Activated naive CD4-positive, alpha-beta T cell treated with anti-CD3 and anti-CD28 coated beads, Interleukin-2, amount 10 ng/mL, durations not matched to agents 7 days and 5 days (primary cell): ENCODE results near the gene NSUN6.
A peak's percentile ranks its signal among the peaks of the same experiment; 100 is the strongest.

Experiments used
- CTCF ChIA-PET: fragments of 350-600 bp; sonication (Branson Sonifier 250); formaldehyde crosslinking; loops from one replicate; lab custom pipeline; 2021; ENCODE audit warnings: antibody characterized with exemption; lab: Charles Lee
- DNase-seq: peaks from one replicate; pipeline ENCODE4 v3.0.0-alpha.2; 2020
- H3K27ac Mint-ChIP-seq: one replicate; pipeline ENCODE4 v1.8.0; 2021; ENCODE audit warnings: mild to moderate bottlenecking, moderate library complexity, mixed read lengths
- H3K27me3 Mint-ChIP-seq: one replicate; pipeline ENCODE4 v1.8.0; 2021; ENCODE audit warnings: mild to moderate bottlenecking, mixed read lengths
- H3K36me3 Mint-ChIP-seq: one replicate; pipeline ENCODE4 v1.8.0; 2021; ENCODE audit warnings: mixed read lengths
- H3K4me1 Mint-ChIP-seq: one replicate; pipeline ENCODE4 v1.8.0; 2021; ENCODE audit warnings: mixed read lengths
- H3K4me3 Mint-ChIP-seq: one replicate; pipeline ENCODE4 v1.8.0; 2021; ENCODE audit warnings: mild to moderate bottlenecking, moderate library complexity, mixed read lengths
- H3K9me3 Mint-ChIP-seq: one replicate; pipeline ENCODE4 v1.8.0; 2021; ENCODE audit warnings: mixed read lengths

Gene NSUN6

GRCh38 chr10:18651324-18652007 is at the start of gene NSUN6:
Gene NSUN6 (minus strand): TSS chr10:18651587. CDS start chr10:18651203, 384 bp downstream.
- peaks cover 21% of the 10 kb centered on the region for H3K36me3 Mint-ChIP-seq
- H3K4me3 Mint-ChIP-seq, result peak within 1 kb of the TSS; percentile 95
- DNase-seq, result peak; percentile 95
- H3K9me3 Mint-ChIP-seq, result no peaks in the 10 kb centered on the region
- peaks cover 50% of the 10 kb centered on the region for H3K4me1 Mint-ChIP-seq
- CTCF ChIA-PET, result no interaction called here
- H3K27me3 Mint-ChIP-seq, result no peaks in the 10 kb centered on the region
- peak within 1 kb of the TSS; percentile 97 for H3K27ac Mint-ChIP-seq

GRCh38 chr10:18699849-18700840 is 48.8 kb upstream of the NSUN6 start:
- Mint-ChIP-seq H3K27me3 (peaks cover 5% of the 10 kb centered on the region), H3K9me3 (peaks cover 7% of the 10 kb centered on the region), H3K36me3 (no peaks in the 10 kb centered on the region), H3K27ac (no peak overlapping the region), H3K4me3 (no peak overlapping the region), H3K4me1 (no peaks in the 10 kb centered on the region)
- DNase-seq, result no peak
- CTCF ChIA-PET, result no interaction called here

DNA sequence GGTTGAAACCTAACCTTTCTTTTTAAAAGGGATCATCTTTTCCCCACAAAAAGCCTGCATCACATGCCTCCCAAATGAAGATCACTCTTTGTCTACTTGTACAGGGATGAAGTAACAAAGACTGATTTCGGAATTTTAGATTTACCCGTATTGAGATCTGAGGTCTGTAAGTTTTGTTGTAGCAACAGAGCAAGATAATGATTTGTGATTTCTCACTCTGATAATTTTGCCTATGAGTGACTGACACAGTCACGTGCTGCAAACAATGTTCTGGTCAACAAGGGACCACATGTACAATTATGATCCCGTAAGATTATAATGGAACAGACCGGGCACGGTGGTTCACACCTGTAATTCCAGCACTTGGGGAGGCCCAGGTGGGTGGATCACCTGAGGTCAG is 39.2 kb upstream of the NSUN6 start:
- DNase-seq, result no peak
- Mint-ChIP-seq H3K27me3 (peaks cover 7% of the 10 kb centered on the region), H3K9me3 (no peaks in the 10 kb centered on the region), H3K36me3 (no peaks in the 10 kb centered on the region), H3K4me1 (no peaks in the 10 kb centered on the region), H3K27ac (no peak overlapping the region), H3K4me3 (no peak overlapping the region)
- CTCF ChIA-PET, result no interaction called here

DNA sequence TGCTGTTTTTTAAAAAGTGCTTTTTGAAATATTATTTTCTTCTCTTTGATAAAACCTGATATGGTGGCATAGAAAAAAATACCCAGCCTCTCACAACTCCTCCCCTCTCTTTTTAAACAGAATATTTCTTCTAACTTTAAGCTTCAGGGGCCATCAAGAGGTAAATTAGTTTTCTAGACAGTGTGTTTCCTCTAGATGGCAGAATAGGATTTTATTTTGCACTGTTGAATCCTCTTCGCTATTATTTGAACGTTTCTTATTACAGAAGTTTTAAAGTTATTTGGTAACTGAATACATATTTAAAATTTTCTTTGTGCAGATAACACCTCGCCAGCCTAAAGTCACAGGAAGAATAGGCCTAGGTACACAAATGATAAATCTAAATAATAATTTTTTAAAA is 38.1 kb upstream of the NSUN6 start:
- CTCF ChIA-PET, result no interaction called here
- no peak overlapping the region for H3K4me3 Mint-ChIP-seq
- DNase-seq, result no peak
- H3K27me3 Mint-ChIP-seq, result peaks cover 7% of the 10 kb centered on the region
- no peaks in the 10 kb centered on the region for H3K9me3 Mint-ChIP-seq
- H3K27ac Mint-ChIP-seq, result no peak overlapping the region
- H3K4me1 Mint-ChIP-seq, result peaks cover 9% of the 10 kb centered on the region
- no peaks in the 10 kb centered on the region for H3K36me3 Mint-ChIP-seq

GRCh38 chr10:18687706-18688105 is 36.3 kb upstream of the NSUN6 start:
- H3K27ac Mint-ChIP-seq, result no peak overlapping the region
- no peaks in the 10 kb centered on the region for H3K9me3 Mint-ChIP-seq
- peaks cover 11% of the 10 kb centered on the region for H3K4me1 Mint-ChIP-seq
- no peak for DNase-seq
- peaks cover 7% of the 10 kb centered on the region for H3K36me3 Mint-ChIP-seq
- peaks cover 7% of the 10 kb centered on the region for H3K27me3 Mint-ChIP-seq
- H3K4me3 Mint-ChIP-seq, result no peak overlapping the region
- CTCF ChIA-PET, result interaction anchor here (0.8 kb wide), 1 partner anchor 15 kb away, joined by 3 read pairs; no protein-coding TSS in a partner anchor

- Mint-ChIP-seq H3K4me1 (peaks cover 15% of the 10 kb centered on the region), H3K9me3 (no peaks in the 10 kb centered on the region), H3K4me3 (no peak overlapping the region), H3K27me3 (peaks cover 7% of the 10 kb centered on the region), H3K27ac (no peak overlapping the region), H3K36me3 (peaks cover 10% of the 10 kb centered on the region)
- DNase-seq, result no peak
- CTCF ChIA-PET, result no interaction called here
Observed at GRCh38 chr10:18687195-18687594, 35.8 kb upstream of the NSUN6 start.

DNA sequence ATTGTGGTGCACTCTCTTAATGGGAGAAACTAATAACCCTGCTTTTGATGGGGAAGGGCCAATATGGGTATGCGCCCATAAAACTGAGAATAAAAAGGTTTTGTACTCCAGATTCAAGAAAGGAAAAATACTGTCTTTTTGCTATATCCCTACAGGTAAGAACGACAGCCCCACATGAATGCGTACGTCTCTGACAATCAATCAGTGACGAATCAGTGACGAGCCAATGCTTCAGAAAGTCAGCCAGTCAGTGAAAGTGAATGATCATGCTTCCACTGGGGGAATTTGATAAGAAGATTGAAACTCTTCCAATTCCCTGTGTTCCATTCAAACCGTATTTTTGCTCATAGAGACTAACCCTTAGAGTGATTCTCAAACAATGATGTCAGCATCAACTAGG is 34.2 kb upstream of the NSUN6 start:
- H3K27me3 Mint-ChIP-seq, result peaks cover 7% of the 10 kb centered on the region
- CTCF ChIA-PET, result no interaction called here
- no peaks in the 10 kb centered on the region for H3K9me3 Mint-ChIP-seq
- H3K4me1 Mint-ChIP-seq, result peaks cover 15% of the 10 kb centered on the region
- H3K4me3 Mint-ChIP-seq, result no peak overlapping the region
- no peak overlapping the region for H3K27ac Mint-ChIP-seq
- no peak for DNase-seq
- peaks cover 17% of the 10 kb centered on the region for H3K36me3 Mint-ChIP-seq

GRCh38 chr10:18684953-18685352 is 33.6 kb upstream of the NSUN6 start:
- CTCF ChIA-PET, result no interaction called here
- Mint-ChIP-seq H3K27me3 (peaks cover 7% of the 10 kb centered on the region), H3K27ac (no peak overlapping the region), H3K4me3 (no peak overlapping the region), H3K36me3 (peaks cover 17% of the 10 kb centered on the region), H3K4me1 (peaks cover 15% of the 10 kb centered on the region), H3K9me3 (no peaks in the 10 kb centered on the region)
- no peak for DNase-seq

DNA sequence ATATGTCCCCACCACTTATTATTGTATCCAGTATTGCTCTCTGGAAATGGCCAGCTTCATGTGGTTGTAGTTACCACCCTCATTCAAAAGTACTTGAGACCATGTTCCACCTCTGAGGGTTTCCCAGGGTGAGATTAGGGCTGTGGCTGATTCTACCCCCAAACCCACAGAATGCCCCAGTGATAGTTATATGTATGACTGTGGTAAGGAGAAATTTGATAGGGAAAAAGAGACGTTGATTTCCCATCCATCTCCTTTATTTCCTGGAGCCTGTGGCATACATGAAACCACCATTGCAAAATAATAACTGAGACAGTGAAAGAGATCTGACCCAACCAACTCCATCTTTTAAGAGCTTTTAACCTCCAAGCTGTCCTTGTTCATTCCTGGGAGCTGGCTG is 33.0 kb upstream of the NSUN6 start:
- H3K4me1 Mint-ChIP-seq, result peaks cover 15% of the 10 kb centered on the region
- no peak overlapping the region for H3K4me3 Mint-ChIP-seq
- H3K27ac Mint-ChIP-seq, result no peak overlapping the region
- CTCF ChIA-PET, result no interaction called here
- H3K27me3 Mint-ChIP-seq, result peaks cover 7% of the 10 kb centered on the region
- peaks cover 17% of the 10 kb centered on the region for H3K36me3 Mint-ChIP-seq
- no peak for DNase-seq
- no peaks in the 10 kb centered on the region for H3K9me3 Mint-ChIP-seq

- H3K27me3 Mint-ChIP-seq, result no peaks in the 10 kb centered on the region
- H3K36me3 Mint-ChIP-seq, result peaks cover 17% of the 10 kb centered on the region
- no peaks in the 10 kb centered on the region for H3K9me3 Mint-ChIP-seq
- H3K27ac Mint-ChIP-seq, result peak overlapping the region; percentile 40
- H3K4me3 Mint-ChIP-seq, result no peak overlapping the region
- no peak for DNase-seq
- CTCF ChIA-PET, result no interaction called here
- H3K4me1 Mint-ChIP-seq, result peaks cover 15% of the 10 kb centered on the region
Observed at GRCh38 chr10:18683427-18683826, 32.0 kb upstream of the NSUN6 start.

DNA sequence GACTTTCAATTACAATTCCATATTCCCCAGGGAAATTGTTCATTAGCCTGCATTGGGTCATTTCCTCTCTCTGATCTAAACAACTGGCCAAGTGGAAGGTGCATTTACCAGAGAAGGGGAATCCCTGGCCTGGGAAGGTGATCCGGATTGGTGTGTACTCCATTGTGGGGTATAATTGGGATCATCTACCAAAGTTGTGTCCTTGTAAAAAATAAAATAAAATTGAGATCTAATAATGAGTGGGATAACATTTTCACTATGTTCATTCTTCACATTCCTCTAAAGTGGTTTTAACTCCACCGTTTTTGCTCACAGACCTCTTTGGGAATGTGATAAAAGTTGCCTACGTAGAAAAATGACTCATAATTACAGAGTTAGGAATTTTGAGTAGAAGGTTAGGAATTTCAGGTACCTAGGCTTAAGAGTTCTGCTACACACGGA is 30.6 kb upstream of the NSUN6 start:
- peaks cover 18% of the 10 kb centered on the region for H3K36me3 Mint-ChIP-seq
- no peak overlapping the region for H3K4me3 Mint-ChIP-seq
- H3K27me3 Mint-ChIP-seq, result no peaks in the 10 kb centered on the region
- CTCF ChIA-PET, result no interaction called here
- no peak for DNase-seq
- H3K27ac Mint-ChIP-seq, result no peak overlapping the region
- peaks cover 15% of the 10 kb centered on the region for H3K4me1 Mint-ChIP-seq
- H3K9me3 Mint-ChIP-seq, result no peaks in the 10 kb centered on the region

DNA sequence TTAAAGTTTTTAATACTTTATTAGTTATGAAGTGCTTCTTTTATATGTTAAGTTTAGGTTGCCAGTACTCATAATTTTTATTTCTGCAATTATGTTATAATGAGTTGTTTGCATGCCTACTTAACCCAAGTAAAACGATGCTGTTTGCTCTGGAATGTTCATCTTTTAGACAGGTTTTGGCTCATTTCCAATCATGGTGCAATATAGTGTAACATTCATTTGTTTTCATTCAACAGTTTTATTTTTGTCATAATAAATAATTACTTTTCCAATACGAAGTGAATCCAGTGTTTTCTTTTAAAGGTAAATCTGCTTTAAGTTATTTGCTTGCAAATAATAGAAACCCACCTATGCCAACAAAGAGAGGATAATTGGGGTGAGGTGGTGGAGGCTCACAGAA is 30.0 kb upstream of the NSUN6 start:
- CTCF ChIA-PET, result no interaction called here
- Mint-ChIP-seq H3K27ac (no peak overlapping the region), H3K9me3 (no peaks in the 10 kb centered on the region), H3K36me3 (peaks cover 21% of the 10 kb centered on the region), H3K4me1 (peaks cover 15% of the 10 kb centered on the region), H3K27me3 (no peaks in the 10 kb centered on the region), H3K4me3 (no peak overlapping the region)
- no peak for DNase-seq

DNA sequence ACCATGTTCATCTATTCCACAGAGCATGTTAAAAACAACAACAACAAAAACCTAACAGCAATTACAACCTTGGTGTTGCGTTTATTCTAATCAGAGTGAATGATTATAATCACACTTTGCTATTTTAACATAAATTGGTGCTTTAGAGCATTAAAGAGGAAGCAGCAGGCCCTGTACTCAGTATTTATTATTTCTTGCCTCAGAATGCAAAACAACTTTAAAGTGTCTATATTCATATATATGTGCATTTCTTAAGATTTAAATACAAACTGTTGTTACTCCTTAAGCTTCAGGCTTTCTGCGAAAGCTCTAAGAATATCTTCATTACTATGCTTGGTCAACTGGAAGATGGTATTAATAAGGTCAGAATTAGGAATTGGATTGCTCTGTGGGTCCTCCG is 29.4 kb upstream of the NSUN6 start:
- H3K4me1 Mint-ChIP-seq, result peaks cover 15% of the 10 kb centered on the region
- no peaks in the 10 kb centered on the region for H3K9me3 Mint-ChIP-seq
- DNase-seq, result no peak
- no peaks in the 10 kb centered on the region for H3K27me3 Mint-ChIP-seq
- H3K4me3 Mint-ChIP-seq, result no peak overlapping the region
- peaks cover 21% of the 10 kb centered on the region for H3K36me3 Mint-ChIP-seq
- CTCF ChIA-PET, result no interaction called here
- no peak overlapping the region for H3K27ac Mint-ChIP-seq

- Mint-ChIP-seq H3K9me3 (no peaks in the 10 kb centered on the region), H3K4me3 (no peak overlapping the region), H3K4me1 (no peaks in the 10 kb centered on the region), H3K36me3 (peaks cover 31% of the 10 kb centered on the region), H3K27me3 (no peaks in the 10 kb centered on the region), H3K27ac (no peak overlapping the region)
- CTCF ChIA-PET, result no interaction called here
- DNase-seq, result no peak
Observed at GRCh38 chr10:18675086-18675801, 23.9 kb upstream of the NSUN6 start.
